NOMO-1 (cell line): ENCODE measurements around the gene QSOX2.
A peak's percentile ranks its signal among the peaks of the same experiment; 100 is the strongest.
"Not testable (repeated sequence)": the region's sequence is repeated elsewhere in the genome, so short reads cannot be mapped to it uniquely, and the experiment has no call there.

Source experiments
- DNase-seq, 2 experiments: peaks; one replicate each; lab custom pipeline; 2025; ENCODE audit not compliant: unreplicated experiment in 2 of 2; lab: John Stamatoyannopoulos, UW

Gene QSOX2

GRCh38 chr9:136267261-136268111, 21.9 kb upstream of the QSOX2 start:
- peak; percentile 80 to 88 for DNase-seq

GRCh38 chr9:136266641-136267040, 21.0 kb upstream of the QSOX2 start:
- not testable (repeated sequence) for DNase-seq

- no peak for DNase-seq
Observed at GRCh38 chr9:136265561-136266355, 20.1 kb upstream of the QSOX2 start.

- DNase-seq: no peak
Observed at GRCh38 chr9:136264441-136265405, 19.1 kb upstream of the QSOX2 start.

GRCh38 chr9:136264031-136264430, 18.4 kb upstream of the QSOX2 start:
- DNase-seq: no peak

GRCh38 chr9:136262671-136263178, 17.1 kb upstream of the QSOX2 start:
- DNase-seq: no peak

- DNase-seq: no peak
Observed at GRCh38 chr9:136261686-136262430, 16.2 kb upstream of the QSOX2 start.

GRCh38 chr9:136260936-136261472, 15.4 kb upstream of the QSOX2 start:
- no peak for DNase-seq

GRCh38 chr9:136260521-136260920, 14.9 kb upstream of the QSOX2 start:
- DNase-seq: no peak

- DNase-seq: no peak
Observed at GRCh38 chr9:136259836-136260235, 14.2 kb upstream of the QSOX2 start.

GRCh38 chr9:136259517-136259813, 13.9 kb upstream of the QSOX2 start:
- DNase-seq: no peak

GRCh38 chr9:136258786-136259516, 13.3 kb upstream of the QSOX2 start:
- no peak for DNase-seq

GRCh38 chr9:136258299-136258625, 12.7 kb upstream of the QSOX2 start:
- no peak for DNase-seq

GRCh38 chr9:136257381-136258298, 12.0 kb upstream of the QSOX2 start:
- no peak for DNase-seq

GRCh38 chr9:136255896-136256890, 10.6 kb upstream of the QSOX2 start:
- no peak for DNase-seq

- DNase-seq: no peak
Observed at GRCh38 chr9:136255166-136255538, 9.5 kb upstream of the QSOX2 start.
